K562 (cell line): ENCODE results near the gene NOC4L. TPM values are rescaled to one million over a fixed set of nuclear protein-coding genes. Genes with fewer than 3 reads are reported as not detected.

Experiments
- ATAC-seq: fragments of 200-7000 bp; cut with Tn5 transposase; 3 replicates; pipeline ENCODE4 v1.9.1; 2020; ENCODE audit warnings: moderate library complexity
- BruUV-seq: library from RNA; stranded (reverse); fragments of 400-500 nt; replicated peaks from 2 replicates; lab custom pipeline; 2021; lab: Mats Ljungman, UMichigan
- CTCF ChIA-PET: fragments of 300-600 bp; formaldehyde crosslinking; extraction: SDS; loops from one replicate; lab custom pipeline; 2021; ENCODE audit warnings: low intra/inter-chr PET ratio; lab: Yijun Ruan, JAX
- POLR2A ChIA-PET: fragments of 300-600, 350-650 bp; sonication (Branson Sonifier 250); formaldehyde crosslinking; extraction: SDS; loops from one replicate; lab custom pipeline; 2021; ENCODE audit warnings: antibody characterized with exemption, inconsistent platforms; lab: Yijun Ruan, JAX
- DNase-seq, 4 experiments: peaks; one replicate each; pipeline versions ENCODE4 v3.0.0 to v3.0.0-alpha.2; 2011 to 2018; ENCODE audit warnings: low spot score in 3 of 4, mixed read lengths in 3 of 4; ENCODE audit errors: extremely low read depth in 1 of 4
- FAIRE-seq: peaks from 2 replicates; lab custom pipeline; 2011; peaks lifted over from hg19 to GRCh38; lab: Jason Lieb, UNC
- H2AFZ ChIP-seq: 2 replicates; pipeline ENCODE4 v1.6.0; 2011; ENCODE audit warnings: low read depth, low read length, control low read depth, inconsistent platforms
- H3K27ac ChIP-seq: fragments of 200-600 bp; 3 replicates; pipeline ENCODE4 v1.8.0; 2011; ENCODE audit warnings: low read depth, mild to moderate bottlenecking, control low read depth, inconsistent platforms, low read length, moderate library complexity, mixed read lengths; ENCODE audit errors: extremely low read depth
- H3K27me3 ChIP-seq, 2 experiments: fragments of 300-600 bp in 1 of 2; 2 replicates in 1 of 2; 3 replicates in 1 of 2; pipeline versions ENCODE4 v1.6.0 to v1.8.0; 2011; ENCODE audit warnings: inconsistent platforms in 2 of 2, low read length in 2 of 2, mild to moderate bottlenecking in 1 of 2, mixed read lengths in 1 of 2, moderate library complexity in 1 of 2; ENCODE audit not compliant: control insufficient read depth in 2 of 2, insufficient read depth in 2 of 2
- H3K36me3 ChIP-seq: fragments of 300-600 bp; 3 replicates; pipeline ENCODE4 v1.8.0; 2011; ENCODE audit warnings: mild to moderate bottlenecking, low read length, inconsistent platforms; ENCODE audit not compliant: control insufficient read depth, insufficient read depth
- H3K4me1 ChIP-seq, 2 experiments: fragments of 200-600 bp in 1 of 2; replicated peaks in 1 of 2; 2 replicates in 1 of 2; 3 replicates in 1 of 2; pipeline versions ENCODE4 v1.5.1 to v1.8.0; 2011; ENCODE audit warnings: inconsistent platforms in 2 of 2, low read length in 2 of 2, mild to moderate bottlenecking in 1 of 2, mixed read lengths in 1 of 2, moderate library complexity in 1 of 2; ENCODE audit not compliant: control insufficient read depth in 2 of 2, insufficient read depth in 2 of 2
- H3K4me2 ChIP-seq: 2 replicates; pipeline ENCODE4 v1.6.1; 2011; ENCODE audit warnings: low read length, control low read depth, inconsistent platforms, mixed read lengths; ENCODE audit not compliant: insufficient read depth
- H3K4me3 ChIP-seq: fragments of 200-600 bp; sonication (generic), shearing (Covaris generic); 2 replicates; pipeline ENCODE4 v1.5.1; 2016; ENCODE audit warnings: control low read depth, inconsistent platforms
- H3K79me2 ChIP-seq: fragments of 200-600 bp; 3 replicates; pipeline ENCODE4 v1.8.0; 2011; ENCODE audit warnings: low read length, inconsistent platforms; ENCODE audit not compliant: control insufficient read depth, insufficient read depth
- H3K9ac ChIP-seq, 2 experiments: 2 replicates each; pipeline versions ENCODE4 v1.6.0 to v1.6.1; 2011; ENCODE audit warnings: low read depth in 2 of 2, low read length in 2 of 2, control low read depth in 1 of 2, inconsistent platforms in 1 of 2, mild to moderate bottlenecking in 1 of 2, mixed read lengths in 1 of 2; ENCODE audit not compliant: insufficient read depth in 1 of 2
- H3K9me1 ChIP-seq: one replicate; pipeline ENCODE4 v1.6.0; 2011; ENCODE audit warnings: inconsistent platforms, mild to moderate bottlenecking, low read length, moderate library complexity; ENCODE audit not compliant: control insufficient read depth, insufficient read depth
- H3K9me3 ChIP-seq: replicated peaks from 2 replicates; pipeline ENCODE4 v1.5.1; 2011; ENCODE audit warnings: low read depth, low read length, inconsistent platforms; ENCODE audit not compliant: control insufficient read depth, insufficient read depth
- H4K20me1 ChIP-seq: replicated peaks from 2 replicates; pipeline ENCODE4 v1.6.1; 2011; ENCODE audit warnings: low read length, inconsistent platforms, mixed read lengths; ENCODE audit not compliant: control insufficient read depth, insufficient read depth
- ATF7 ChIP-seq: fragments of 450-650 bp; IDR thresholded peaks from 2 replicates; pipeline ENCODE4 v1.7.1; 2014; ENCODE audit warnings: mild to moderate bottlenecking, moderate library complexity
- DMBX1 ChIP-seq: fragments of 250-450 bp; sonication (Bioruptor Pico); IDR thresholded peaks from 2 replicates; pipeline ENCODE4 v1.8.0; 2022; ENCODE audit warnings: inconsistent platforms, mild to moderate bottlenecking, moderate library complexity, borderline replicate concordance
- KAT2B ChIP-seq: IDR thresholded peaks from one replicate; pipeline ENCODE4 v1.6.1; 2012; ENCODE audit warnings: low read depth, mild to moderate bottlenecking, control low read depth, inconsistent platforms, low read length, moderate library complexity
- SAP30 ChIP-seq: fragments of 200-600 bp; sonication (generic); IDR thresholded peaks from 2 replicates; pipeline ENCODE4 v1.6.1; 2012; ENCODE audit warnings: borderline replicate concordance, low read depth, mild to moderate bottlenecking, moderate library complexity, low read length, control low read depth, inconsistent platforms; ENCODE audit not compliant: insufficient read depth, poor library complexity, severe bottlenecking
- TSC22D4 ChIP-seq: fragments of 450-650 bp; IDR thresholded peaks from 2 replicates; pipeline ENCODE4 v1.6.1; 2016; ENCODE audit warnings: missing genetic modification characterization, missing biosample characterization, control low read depth
- ZNF41 ChIP-seq: fragments of 250-450 bp; sonication (Bioruptor Pico); conservative IDR thresholded peaks from 2 replicates; pipeline ENCODE4 v1.4.0; 2020; ENCODE audit warnings: mild to moderate bottlenecking
- ZNF561 ChIP-seq: fragments of 450-650 bp; formaldehyde crosslinking; conservative IDR thresholded peaks from 2 replicates; pipeline ENCODE4 v1.4.0; 2020; ENCODE audit warnings: mild to moderate bottlenecking, moderate library complexity
- WGBS: fragments of 100-300 bp; shearing (Covaris generic); methylation state at CpG from one replicate; pipeline ENCODE4 v1.1.6; 2016; ENCODE audit warnings: low coverage, mixed read lengths; ENCODE audit not compliant: insufficient coverage; ENCODE audit errors: missing lambda C conversion rate; 5-methylcytosine and 5-hydroxymethylcytosine counted together
- in situ Hi-C: fragments of 300-500 bp; cut with MboI; formaldehyde crosslinking; loops from 4 replicates; pipeline ENCODE4 v1.15.0; 2018; ENCODE audit warnings: inconsistent platforms, mixed read lengths
- intact Hi-C: fragments of 100-400 bp; cut with micrococcal nuclease; formaldehyde crosslinking; loops from 2 replicates; pipeline ENCODE4 v1.14.2; 2022
- polyA plus RNA-seq, 8 experiments: library from polyadenylated mRNA; depleted of rRNA in 4 of 8; stranded (reverse) in 5 of 8; unstranded in 3 of 8; fragments of >200 nt; fragmentation: Nextera tagmentation in 2 of 8; fragmentation: Illumina TruSeq in 1 of 8; extraction: Ambion mirVana in 2 of 8; extraction: Trizol in 1 of 8; gene quantifications; 2 replicates each; pipeline versions ENCODE4 v1.2.1 to v1.2.3, GENCODE V29; 2011 to 2014; ENCODE audit warnings: inconsistent platforms in 1 of 8, missing spikeins in 1 of 8
- total RNA-seq, 7 experiments: library from RNA; depleted of rRNA in 6 of 7; stranded (reverse); fragments of >200 nt in 6 of 7; fragmentation: Illumina TruSeq in 2 of 7; extraction: Trizol in 2 of 7; gene quantifications; 2 replicates each; pipeline versions ENCODE4 v1.2.1 to v1.2.3, GENCODE V29; 2011 to 2021; ENCODE audit warnings: low replicate concordance in 1 of 7
- TF ChIP-seq, protein P1 (sequence below): sonication (generic); formaldehyde crosslinking; IDR thresholded peaks from 2 replicates; pipeline ENCODE4 v1.8.1; 2023; ENCODE audit warnings: mild to moderate bottlenecking, missing genetic modification reagents
- TF ChIP-seq, protein P2 (sequence below): IDR thresholded peaks from 2 replicates; pipeline ENCODE4 v1.6.1; 2016; ENCODE audit warnings: missing genetic modification characterization, missing compliant biosample characterization
- TF ChIP-seq, protein P3 (sequence below): fragments of 250-450 bp; sonication (Bioruptor Pico); IDR thresholded peaks from 2 replicates; pipeline ENCODE4 v1.5.0; 2021
- TF ChIP-seq, protein P4 (sequence below), 2 experiments: fragments of 450-650 bp; conservative IDR thresholded peaks; 2 replicates each; pipeline ENCODE4 v1.6.1; 2017; ENCODE audit warnings: mild to moderate bottlenecking in 2 of 2, moderate library complexity in 2 of 2

Gene NOC4L
- total and polyA plus RNA-seq, 9 of the 15 experiments (the other 6 are each of a cell fraction or from before 2014, with no cell fraction given), result 1.3 to 77.0 (median 20.0) TPM

DNA sequence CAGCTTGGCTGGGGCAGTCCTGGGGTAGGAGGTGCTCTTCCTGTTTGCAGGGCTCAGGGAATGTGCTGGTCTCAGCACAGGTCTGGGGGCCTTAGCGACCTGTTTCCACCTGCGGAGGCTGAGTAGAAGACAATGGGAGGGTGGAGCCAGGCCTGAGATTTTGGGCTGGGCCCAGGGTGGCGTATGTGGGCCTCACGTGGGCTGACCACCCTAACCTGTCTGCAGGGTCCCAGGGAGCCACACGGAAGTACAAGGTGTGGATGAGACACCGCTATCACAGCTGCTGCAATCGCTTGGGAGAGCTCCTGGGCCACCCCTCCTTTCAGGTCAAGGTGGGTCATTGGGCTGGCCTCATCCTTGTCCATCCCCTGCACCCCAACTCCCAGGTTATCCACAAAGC lies 1.1 kb downstream of the NOC4L start:
- no peaks in the 10 kb centered on the region for H3K27me3 ChIP-seq
- DNase-seq (no peak), FAIRE-seq (no peak), ATAC-seq (no peak)
- H4K20me1 ChIP-seq, result no peaks in the 10 kb centered on the region
- in situ Hi-C loops, result no loop called here
- CTCF ChIA-PET, result no interaction called here
- intact Hi-C loops, result no loop called here
- H3K36me3 ChIP-seq, result peaks cover 58% of the 10 kb centered on the region; the same call in 2 of the 3 replicates
- peak overlapping the region; percentile 99 for H3K4me3 ChIP-seq
- no TSS peak for BruUV-seq
- 57% methylated on average over 7 of the region's 7 CpGs for WGBS
- peaks cover 58% of the 10 kb centered on the region for H3K79me2 ChIP-seq
- no peak overlapping the region for H2AFZ ChIP-seq
- H3K9ac ChIP-seq, result peak overlapping the region; percentile 78 to 98
- H3K27ac ChIP-seq, result no peak overlapping the region; the same call in 2 of the 3 replicates
- H3K4me1 ChIP-seq, result peaks cover 11 to 51% of the 10 kb centered on the region in 2 experiments; a peak in 4 of 5 replicates
- H3K9me3 ChIP-seq, result no peaks in the 10 kb centered on the region
- peaks cover 4% of the 10 kb centered on the region for H3K9me1 ChIP-seq
- POLR2A ChIA-PET, result interaction anchor here (0.6 to 1.3 kb wide), 2 partner anchors 113 to 444 kb away, joined by 3 to 4 read pairs; no protein-coding TSS in a partner anchor
- peak overlapping the region; percentile 91 for H3K4me2 ChIP-seq
- no peak for TF ChIP-seq ZNF561
- TF ChIP-seq TSC22D4 (tag), result no peak
- TF ChIP-seq DMBX1 (CRISPR knock-in tag), result no peak
- TF ChIP-seq, protein P1, sequence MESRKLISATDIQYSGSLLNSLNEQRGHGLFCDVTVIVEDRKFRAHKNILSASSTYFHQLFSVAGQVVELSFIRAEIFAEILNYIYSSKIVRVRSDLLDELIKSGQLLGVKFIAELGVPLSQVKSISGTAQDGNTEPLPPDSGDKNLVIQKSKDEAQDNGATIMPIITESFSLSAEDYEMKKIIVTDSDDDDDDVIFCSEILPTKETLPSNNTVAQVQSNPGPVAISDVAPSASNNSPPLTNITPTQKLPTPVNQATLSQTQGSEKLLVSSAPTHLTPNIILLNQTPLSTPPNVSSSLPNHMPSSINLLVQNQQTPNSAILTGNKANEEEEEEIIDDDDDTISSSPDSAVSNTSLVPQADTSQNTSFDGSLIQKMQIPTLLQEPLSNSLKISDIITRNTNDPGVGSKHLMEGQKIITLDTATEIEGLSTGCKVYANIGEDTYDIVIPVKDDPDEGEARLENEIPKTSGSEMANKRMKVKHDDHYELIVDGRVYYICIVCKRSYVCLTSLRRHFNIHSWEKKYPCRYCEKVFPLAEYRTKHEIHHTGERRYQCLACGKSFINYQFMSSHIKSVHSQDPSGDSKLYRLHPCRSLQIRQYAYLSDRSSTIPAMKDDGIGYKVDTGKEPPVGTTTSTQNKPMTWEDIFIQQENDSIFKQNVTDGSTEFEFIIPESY (CRISPR knock-in tag), result no peak
- TF ChIP-seq, protein P2, sequence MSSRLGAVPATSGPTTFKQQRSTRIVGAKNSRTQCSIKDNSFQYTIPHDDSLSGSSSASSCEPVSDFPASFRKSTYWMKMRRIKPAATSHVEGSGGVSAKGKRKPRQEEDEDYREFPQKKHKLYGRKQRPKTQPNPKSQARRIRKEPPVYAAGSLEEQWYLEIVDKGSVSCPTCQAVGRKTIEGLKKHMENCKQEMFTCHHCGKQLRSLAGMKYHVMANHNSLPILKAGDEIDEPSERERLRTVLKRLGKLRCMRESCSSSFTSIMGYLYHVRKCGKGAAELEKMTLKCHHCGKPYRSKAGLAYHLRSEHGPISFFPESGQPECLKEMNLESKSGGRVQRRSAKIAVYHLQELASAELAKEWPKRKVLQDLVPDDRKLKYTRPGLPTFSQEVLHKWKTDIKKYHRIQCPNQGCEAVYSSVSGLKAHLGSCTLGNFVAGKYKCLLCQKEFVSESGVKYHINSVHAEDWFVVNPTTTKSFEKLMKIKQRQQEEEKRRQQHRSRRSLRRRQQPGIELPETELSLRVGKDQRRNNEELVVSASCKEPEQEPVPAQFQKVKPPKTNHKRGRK, result no peak
- TF ChIP-seq, protein P3, sequence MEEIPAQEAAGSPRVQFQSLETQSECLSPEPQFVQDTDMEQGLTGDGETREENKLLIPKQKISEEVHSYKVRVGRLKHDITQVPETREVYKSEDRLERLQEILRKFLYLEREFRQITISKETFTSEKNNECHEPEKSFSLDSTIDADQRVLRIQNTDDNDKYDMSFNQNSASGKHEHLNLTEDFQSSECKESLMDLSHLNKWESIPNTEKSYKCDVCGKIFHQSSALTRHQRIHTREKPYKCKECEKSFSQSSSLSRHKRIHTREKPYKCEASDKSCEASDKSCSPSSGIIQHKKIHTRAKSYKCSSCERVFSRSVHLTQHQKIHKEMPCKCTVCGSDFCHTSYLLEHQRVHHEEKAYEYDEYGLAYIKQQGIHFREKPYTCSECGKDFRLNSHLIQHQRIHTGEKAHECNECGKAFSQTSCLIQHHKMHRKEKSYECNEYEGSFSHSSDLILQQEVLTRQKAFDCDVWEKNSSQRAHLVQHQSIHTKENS (CRISPR knock-in tag), result no peak
- TF ChIP-seq, protein P4, sequence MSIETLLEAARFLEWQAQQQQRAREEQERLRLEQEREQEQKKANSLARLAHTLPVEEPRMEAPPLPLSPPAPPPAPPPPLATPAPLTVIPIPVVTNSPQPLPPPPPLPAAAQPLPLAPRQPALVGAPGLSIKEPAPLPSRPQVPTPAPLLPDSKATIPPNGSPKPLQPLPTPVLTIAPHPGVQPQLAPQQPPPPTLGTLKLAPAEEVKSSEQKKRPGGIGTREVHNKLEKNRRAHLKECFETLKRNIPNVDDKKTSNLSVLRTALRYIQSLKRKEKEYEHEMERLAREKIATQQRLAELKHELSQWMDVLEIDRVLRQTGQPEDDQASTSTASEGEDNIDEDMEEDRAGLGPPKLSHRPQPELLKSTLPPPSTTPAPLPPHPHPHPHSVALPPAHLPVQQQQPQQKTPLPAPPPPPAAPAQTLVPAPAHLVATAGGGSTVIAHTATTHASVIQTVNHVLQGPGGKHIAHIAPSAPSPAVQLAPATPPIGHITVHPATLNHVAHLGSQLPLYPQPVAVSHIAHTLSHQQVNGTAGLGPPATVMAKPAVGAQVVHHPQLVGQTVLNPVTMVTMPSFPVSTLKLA (conservative IDR thresholded peaks at IDR 0.05), result no peak
- TF ChIP-seq SAP30, result no peak
- TF ChIP-seq ATF7, result no peak
- no peak for TF ChIP-seq KAT2B
- no peak for TF ChIP-seq ZNF41
